Measurements from ENCODE around the gene SRP9. TPM values are rescaled to one million over a fixed set of nuclear protein-coding genes. Genes with fewer than 3 reads are reported as not detected.
A peak's percentile ranks its signal among the peaks of the same experiment; 100 is the strongest.

Gene SRP9
- total RNA-seq, 1 donor from 2014 or later: 200 TPM

- H3K27ac Mint-ChIP-seq (ENCODE audit: unreplicated experiment): peak overlapping the region; percentile 89
- no peak for TF ChIP-seq CTCF (IDR thresholded peaks at IDR 0.05)
- DNase-seq (ENCODE audit: low spot score): no peak
- H3K4me3 Mint-ChIP-seq (ENCODE audit: unreplicated experiment): no peak overlapping the region
- no peaks in the 10 kb centered on the region for H3K27me3 Mint-ChIP-seq (ENCODE audit: low read depth)
- peaks cover 66% of the 10 kb centered on the region for H3K4me1 Mint-ChIP-seq (ENCODE audit: low read depth)
- H3K36me3 Mint-ChIP-seq (ENCODE audit: low read depth): no peaks in the 10 kb centered on the region
- H3K9me3 Mint-ChIP-seq (ENCODE audit: low read depth): no peaks in the 10 kb centered on the region
Observed at GRCh38 chr1:225767634-225768540, 9.7 kb upstream of the SRP9 start.

GRCh38 chr1:225768662-225769426, 8.8 kb upstream of the SRP9 start:
- Mint-ChIP-seq H3K9me3 (ENCODE audit: low read depth) (no peaks in the 10 kb centered on the region), H3K4me1 (ENCODE audit: low read depth) (peaks cover 67% of the 10 kb centered on the region), H3K27ac (ENCODE audit: unreplicated experiment) (peak overlapping the region; percentile 23), H3K4me3 (ENCODE audit: unreplicated experiment) (no peak overlapping the region), H3K27me3 (ENCODE audit: low read depth) (no peaks in the 10 kb centered on the region), H3K36me3 (ENCODE audit: low read depth) (no peaks in the 10 kb centered on the region)
- TF ChIP-seq CTCF (IDR thresholded peaks at IDR 0.05): no peak
- DNase-seq (ENCODE audit: low spot score): no peak

GRCh38 chr1:225769687-225770086, 7.9 kb upstream of the SRP9 start:
- peaks cover 66% of the 10 kb centered on the region for H3K4me1 Mint-ChIP-seq (ENCODE audit: low read depth)
- no peaks in the 10 kb centered on the region for H3K36me3 Mint-ChIP-seq (ENCODE audit: low read depth)
- H3K4me3 Mint-ChIP-seq (ENCODE audit: unreplicated experiment): no peak overlapping the region
- peak overlapping the region; percentile 58 for H3K27ac Mint-ChIP-seq (ENCODE audit: unreplicated experiment)
- no peaks in the 10 kb centered on the region for H3K27me3 Mint-ChIP-seq (ENCODE audit: low read depth)
- no peaks in the 10 kb centered on the region for H3K9me3 Mint-ChIP-seq (ENCODE audit: low read depth)
- TF ChIP-seq CTCF (IDR thresholded peaks at IDR 0.05): no peak
- no peak for DNase-seq (ENCODE audit: low spot score)

- Mint-ChIP-seq H3K4me3 (ENCODE audit: unreplicated experiment) (no peak overlapping the region), H3K9me3 (ENCODE audit: low read depth) (no peaks in the 10 kb centered on the region), H3K27me3 (ENCODE audit: low read depth) (no peaks in the 10 kb centered on the region), H3K27ac (ENCODE audit: unreplicated experiment) (peak overlapping the region; percentile 62), H3K4me1 (ENCODE audit: low read depth) (peaks cover 70% of the 10 kb centered on the region), H3K36me3 (ENCODE audit: low read depth) (no peaks in the 10 kb centered on the region)
- no peak for DNase-seq (ENCODE audit: low spot score)
- TF ChIP-seq CTCF (IDR thresholded peaks at IDR 0.05): no peak
Observed at GRCh38 chr1:225770561-225771248, 6.9 kb upstream of the SRP9 start.

Measured in chondrocyte (in vitro differentiated cells).